ENCODE data around the gene CBR1.

CBR1 gene

DNA sequence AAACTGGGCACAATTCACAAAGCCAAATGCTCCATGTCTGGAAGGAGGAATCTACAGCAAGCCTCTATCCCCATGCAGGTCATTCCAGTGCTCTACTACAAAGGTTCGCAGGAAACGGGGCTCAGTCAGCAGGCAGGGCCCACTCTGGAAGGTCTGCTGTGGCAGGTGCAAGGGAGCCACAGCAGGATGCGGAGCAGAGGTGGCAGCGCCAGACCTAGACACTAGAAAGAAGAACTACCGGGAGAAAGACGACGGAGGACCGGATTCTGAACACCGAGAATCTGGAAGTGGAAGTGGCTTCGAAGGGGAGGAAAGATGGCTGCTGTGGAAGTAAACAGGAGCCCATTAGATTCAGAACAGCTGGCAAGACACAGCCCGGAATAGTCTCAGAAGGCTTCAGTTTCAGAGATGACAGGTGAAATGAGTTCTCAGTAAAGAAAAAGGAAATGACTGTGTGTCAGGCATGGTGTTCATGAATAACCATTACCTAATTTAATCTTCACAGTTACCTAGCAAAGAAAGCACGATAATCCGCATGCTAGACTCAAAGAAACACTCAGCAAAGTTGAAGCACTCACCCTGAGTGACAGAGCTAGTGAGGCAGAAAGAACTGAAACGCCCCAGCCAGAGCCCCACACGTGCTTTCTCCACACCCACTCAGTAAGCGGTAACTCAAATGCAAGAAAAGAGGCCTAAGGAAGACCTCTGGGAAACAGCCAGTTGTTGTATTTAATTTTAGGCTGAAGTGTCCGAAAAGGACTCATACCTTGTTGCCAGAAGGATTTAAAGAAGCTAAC is 30.9 kb upstream of the CBR1 start:
- H3K27ac Mint-ChIP-seq, result no peak overlapping the region

DNA sequence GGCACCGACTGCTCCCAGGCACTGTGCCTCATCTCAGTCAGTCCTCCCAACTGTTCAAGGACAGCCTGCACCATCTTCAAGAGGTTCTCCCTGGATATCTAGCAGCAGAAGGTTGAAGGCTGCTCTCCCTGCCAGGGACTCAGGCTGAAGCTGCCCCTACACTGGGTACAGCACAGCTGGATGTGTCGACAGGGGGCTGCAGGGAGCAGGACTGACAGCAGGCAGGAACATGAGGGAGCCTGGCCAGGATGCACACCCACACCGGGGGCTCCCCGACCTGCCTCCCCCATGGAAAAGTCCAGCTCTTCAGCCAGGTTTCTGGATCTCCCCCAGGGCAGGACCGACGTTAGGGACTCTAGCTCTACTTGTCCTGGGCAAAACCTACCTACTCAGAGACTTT is 30.0 kb upstream of the CBR1 start:
- H3K4me3 Mint-ChIP-seq, result no peak overlapping the region
- peaks cover 32% of the 10 kb centered on the region for H3K36me3 Mint-ChIP-seq (ENCODE audit: low read depth)
- no peak overlapping the region for H3K27ac Mint-ChIP-seq
- H3K4me1 Mint-ChIP-seq (ENCODE audit: low read depth), result no peaks in the 10 kb centered on the region
- no peaks in the 10 kb centered on the region for H3K27me3 Mint-ChIP-seq (ENCODE audit: low read depth)
- no peaks in the 10 kb centered on the region for H3K9me3 Mint-ChIP-seq

More for the DNA sequence above, 30.9 kb upstream of the CBR1 start:
- Mint-ChIP-seq H3K4me3 (no peak overlapping the region), H3K27me3 (ENCODE audit: low read depth) (no peaks in the 10 kb centered on the region), H3K36me3 (ENCODE audit: low read depth) (peaks cover 25% of the 10 kb centered on the region), H3K4me1 (ENCODE audit: low read depth) (no peaks in the 10 kb centered on the region), H3K9me3 (no peaks in the 10 kb centered on the region)

DNA sequence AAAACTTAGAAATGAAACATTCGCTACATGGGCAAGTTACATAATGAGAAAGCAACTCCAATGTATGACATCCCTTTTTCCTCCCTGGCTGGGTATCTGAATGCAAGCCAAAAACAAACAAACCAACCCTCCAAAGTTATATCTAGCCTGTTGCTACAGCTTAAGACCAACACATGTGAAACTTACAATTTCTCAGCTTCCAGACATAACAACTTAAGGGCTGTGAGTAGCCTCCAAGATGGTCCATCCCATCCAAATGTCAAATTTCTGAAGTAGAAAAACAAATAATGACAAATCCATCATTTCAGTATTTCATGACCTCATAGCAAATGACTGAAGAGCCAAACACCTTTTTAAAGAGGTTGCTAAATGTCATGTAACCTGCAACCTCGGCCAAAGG is 29.4 kb upstream of the CBR1 start:
- H3K27me3 Mint-ChIP-seq (ENCODE audit: low read depth), result no peaks in the 10 kb centered on the region
- peaks cover 31% of the 10 kb centered on the region for H3K36me3 Mint-ChIP-seq (ENCODE audit: low read depth)
- H3K4me1 Mint-ChIP-seq (ENCODE audit: low read depth), result no peaks in the 10 kb centered on the region
- no peaks in the 10 kb centered on the region for H3K9me3 Mint-ChIP-seq
- H3K27ac Mint-ChIP-seq, result no peak overlapping the region
- H3K4me3 Mint-ChIP-seq, result no peak overlapping the region

DNA sequence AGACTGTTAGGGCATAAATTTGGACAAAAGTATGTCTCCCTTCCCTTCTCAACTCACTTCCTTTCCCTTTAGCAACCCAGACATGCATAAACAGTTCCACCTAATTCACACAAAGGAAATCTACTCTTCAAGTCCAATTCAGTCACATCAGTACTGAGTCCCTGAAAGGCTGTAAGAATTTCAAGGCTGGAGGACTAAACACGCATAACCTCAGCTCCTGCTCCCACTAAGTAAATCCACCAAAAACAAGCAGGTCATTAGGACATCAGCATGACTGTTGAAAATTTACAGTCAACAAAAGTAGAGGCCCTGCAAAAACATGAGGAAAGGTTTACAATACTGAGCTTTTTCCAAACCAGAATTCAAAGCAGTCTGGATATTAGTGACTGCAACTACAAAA is 27.9 kb upstream of the CBR1 start:
- H3K36me3 Mint-ChIP-seq (ENCODE audit: low read depth), result peaks cover 31% of the 10 kb centered on the region

DNA sequence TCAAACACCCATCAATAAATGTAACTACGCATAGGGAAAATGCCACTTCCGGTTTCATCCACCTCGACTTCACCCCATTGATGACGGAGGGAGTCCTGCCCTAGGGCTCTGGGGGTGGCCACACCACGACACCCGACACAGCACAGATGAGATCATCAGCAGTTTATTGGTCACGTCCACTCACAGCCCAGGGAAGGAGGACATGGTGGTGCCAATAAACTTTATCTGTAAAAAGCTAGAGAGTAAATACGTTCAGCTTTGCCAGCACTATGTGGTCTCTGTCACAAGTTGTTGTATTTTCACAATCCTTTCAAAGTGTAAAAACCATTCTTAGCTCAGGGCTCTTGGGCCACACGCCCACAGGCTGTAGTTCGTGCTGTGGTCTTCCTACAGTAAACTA is 25.8 kb upstream of the CBR1 start:
- no peak overlapping the region for H3K4me3 Mint-ChIP-seq
- H3K27me3 Mint-ChIP-seq (ENCODE audit: low read depth), result no peaks in the 10 kb centered on the region
- H3K4me1 Mint-ChIP-seq (ENCODE audit: low read depth), result no peaks in the 10 kb centered on the region
- H3K9me3 Mint-ChIP-seq, result no peaks in the 10 kb centered on the region
- no peak overlapping the region for H3K27ac Mint-ChIP-seq
- H3K36me3 Mint-ChIP-seq (ENCODE audit: low read depth), result peaks cover 29% of the 10 kb centered on the region

More for the DNA sequence above, 27.9 kb upstream of the CBR1 start:
- Mint-ChIP-seq H3K27ac (no peak overlapping the region), H3K4me3 (no peak overlapping the region), H3K9me3 (no peaks in the 10 kb centered on the region), H3K27me3 (ENCODE audit: low read depth) (no peaks in the 10 kb centered on the region), H3K4me1 (ENCODE audit: low read depth) (no peaks in the 10 kb centered on the region)

DNA sequence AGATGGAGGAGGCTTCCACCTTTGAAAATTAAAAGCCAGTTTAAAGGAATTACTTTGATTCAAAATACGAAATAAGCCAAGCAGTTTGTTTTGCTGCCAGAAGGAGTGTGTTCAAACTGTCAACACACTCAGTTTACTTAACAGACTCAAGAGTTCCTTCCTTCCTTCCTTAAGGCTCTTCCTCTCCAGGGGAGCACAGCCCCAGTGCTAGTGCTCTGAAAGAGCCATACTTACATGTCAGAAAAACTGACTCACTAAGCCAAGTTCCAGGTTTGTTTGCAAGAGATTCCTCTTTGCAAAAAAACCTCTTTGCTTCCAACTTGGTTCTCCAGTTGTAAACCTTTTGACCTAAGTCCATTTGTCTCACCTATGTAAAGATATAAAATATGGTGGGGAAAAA is 23.8 kb upstream of the CBR1 start:
- H3K9me3 Mint-ChIP-seq, result no peaks in the 10 kb centered on the region
- no peak overlapping the region for H3K27ac Mint-ChIP-seq
- peaks cover 42% of the 10 kb centered on the region for H3K36me3 Mint-ChIP-seq (ENCODE audit: low read depth)

DNA sequence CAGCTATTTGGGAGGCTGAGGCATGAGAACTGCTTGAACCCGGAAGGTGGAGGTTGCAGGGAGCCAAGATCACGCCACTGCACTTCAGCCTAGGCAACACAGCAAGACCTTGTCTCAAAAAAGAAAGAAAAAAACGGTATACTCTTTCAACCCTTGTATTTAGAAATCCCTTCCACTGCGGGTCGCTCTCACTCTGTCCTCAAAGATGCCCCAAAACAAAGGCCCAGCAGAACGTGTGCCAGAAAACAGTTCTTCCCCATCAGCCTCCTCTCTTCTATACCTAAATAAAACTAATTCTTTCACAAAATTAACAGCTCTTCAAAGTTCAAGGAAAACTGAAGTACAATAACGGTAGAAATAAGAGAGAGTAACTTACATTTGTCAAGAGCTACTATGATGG is 22.7 kb upstream of the CBR1 start:
- no peak overlapping the region for H3K27ac Mint-ChIP-seq
- no peaks in the 10 kb centered on the region for H3K27me3 Mint-ChIP-seq (ENCODE audit: low read depth)
- no peak overlapping the region for H3K4me3 Mint-ChIP-seq
- H3K4me1 Mint-ChIP-seq (ENCODE audit: low read depth), result no peaks in the 10 kb centered on the region
- no peaks in the 10 kb centered on the region for H3K9me3 Mint-ChIP-seq
- peaks cover 44% of the 10 kb centered on the region for H3K36me3 Mint-ChIP-seq (ENCODE audit: low read depth)

More for the DNA sequence above, 23.8 kb upstream of the CBR1 start:
- no peak overlapping the region for H3K4me3 Mint-ChIP-seq
- no peaks in the 10 kb centered on the region for H3K4me1 Mint-ChIP-seq (ENCODE audit: low read depth)
- H3K27me3 Mint-ChIP-seq (ENCODE audit: low read depth), result no peaks in the 10 kb centered on the region

DNA sequence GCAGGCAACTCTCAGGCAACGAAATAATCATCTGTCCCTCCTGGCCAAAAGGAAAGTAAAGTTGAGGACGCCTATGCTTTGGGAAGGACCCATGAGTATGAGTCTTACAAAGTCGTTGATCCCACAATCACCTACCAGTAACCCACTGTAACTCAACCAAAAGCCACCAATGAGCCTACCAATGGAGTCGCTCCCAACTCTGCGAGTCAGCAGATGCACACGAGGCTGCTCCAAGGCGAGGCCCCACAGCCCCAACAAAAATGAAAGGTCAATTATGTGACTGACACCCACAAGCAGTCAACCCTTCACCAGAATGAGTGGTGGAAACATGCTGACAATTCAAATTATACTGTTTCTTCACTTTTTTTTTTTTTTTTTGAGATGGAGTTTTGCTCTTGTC is 21.5 kb upstream of the CBR1 start:
- Mint-ChIP-seq H3K4me1 (ENCODE audit: low read depth) (peaks cover 3% of the 10 kb centered on the region), H3K36me3 (ENCODE audit: low read depth) (peaks cover 44% of the 10 kb centered on the region), H3K9me3 (no peaks in the 10 kb centered on the region), H3K4me3 (no peak overlapping the region), H3K27ac (no peak overlapping the region), H3K27me3 (ENCODE audit: low read depth) (no peaks in the 10 kb centered on the region)

DNA sequence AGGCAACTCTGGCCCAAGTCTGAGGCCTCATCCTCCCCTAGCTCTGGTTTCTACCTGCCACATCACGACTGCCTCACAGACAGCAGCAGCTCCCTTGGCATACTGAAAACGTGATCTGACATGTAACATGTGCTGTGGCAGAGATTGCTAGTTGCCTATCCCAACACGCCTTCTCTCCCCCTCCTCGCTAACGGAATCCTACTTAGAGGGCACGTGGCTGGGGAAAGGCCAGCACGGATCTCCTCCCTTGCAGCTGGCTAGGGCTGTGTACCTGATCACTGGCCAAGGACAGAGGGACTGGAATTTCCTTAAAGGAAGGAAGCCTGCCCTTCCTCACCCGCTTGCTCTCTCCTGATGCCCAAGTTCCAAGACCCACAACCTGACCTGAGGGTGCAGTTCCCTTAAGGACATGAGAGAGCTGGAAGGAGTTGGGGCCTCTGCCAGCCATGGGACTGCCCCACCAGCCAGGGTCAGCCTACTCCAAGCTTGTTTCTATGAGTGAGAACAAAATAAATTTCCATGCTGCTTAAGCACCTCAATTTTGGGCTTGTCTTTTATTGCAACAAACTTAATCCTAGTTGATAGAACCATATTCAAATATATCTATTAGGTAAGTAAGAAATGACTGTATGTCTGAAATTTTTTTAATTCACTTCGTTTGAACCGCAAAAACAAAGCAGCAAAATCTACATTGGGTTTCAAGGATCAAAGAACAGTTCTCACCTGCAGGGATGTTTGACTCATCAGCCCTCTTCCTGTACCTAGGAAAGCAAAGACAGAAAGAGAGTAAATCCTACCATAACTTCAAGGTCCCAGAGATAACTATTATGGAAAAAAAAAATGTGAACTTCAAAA is 16.7 kb upstream of the CBR1 start:
- Mint-ChIP-seq H3K27ac (no peak overlapping the region), H3K27me3 (ENCODE audit: low read depth) (no peaks in the 10 kb centered on the region), H3K36me3 (ENCODE audit: low read depth) (peaks cover 45% of the 10 kb centered on the region)

DNA sequence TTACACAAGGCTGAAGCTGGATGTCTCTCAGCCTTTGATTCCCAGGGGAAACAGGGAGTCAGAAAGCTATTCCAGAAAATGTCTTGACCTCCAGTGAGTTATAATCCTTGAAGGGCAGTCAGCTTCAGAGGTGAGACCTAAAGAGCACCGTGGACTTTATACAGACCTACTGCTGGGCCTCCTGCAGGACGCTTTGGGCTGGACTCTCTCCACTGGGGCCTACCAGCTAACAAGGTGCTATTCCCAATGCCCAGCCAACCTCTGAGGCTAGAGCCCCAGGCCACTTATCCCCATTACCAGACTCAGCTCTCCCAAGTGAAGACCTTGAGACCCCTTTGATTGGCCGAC is 16.1 kb upstream of the CBR1 start:
- Mint-ChIP-seq H3K9me3 (no peaks in the 10 kb centered on the region), H3K36me3 (ENCODE audit: low read depth) (peaks cover 44% of the 10 kb centered on the region), H3K27ac (no peak overlapping the region)

More for the DNA sequence above, 16.7 kb upstream of the CBR1 start:
- Mint-ChIP-seq H3K4me1 (ENCODE audit: low read depth) (peaks cover 20% of the 10 kb centered on the region), H3K4me3 (no peak overlapping the region), H3K9me3 (no peaks in the 10 kb centered on the region)

DNA sequence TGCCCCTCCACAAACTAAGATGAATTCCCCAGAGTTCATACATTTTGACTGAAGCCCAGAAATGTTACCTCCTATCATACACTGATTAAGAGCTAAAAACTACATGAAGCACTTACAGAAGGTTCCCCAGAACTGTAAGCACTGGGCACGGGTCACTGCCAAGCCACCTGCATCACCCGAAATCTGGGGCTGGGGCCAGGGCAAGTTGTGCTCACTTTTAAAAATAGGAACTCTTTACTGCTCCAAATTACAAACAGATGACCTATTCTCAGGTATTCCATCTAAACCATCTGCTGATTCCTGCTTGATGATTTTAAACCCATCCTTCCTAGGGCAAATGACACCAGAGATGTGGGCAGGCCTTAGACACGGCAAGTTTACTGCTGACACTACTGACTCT is 14.3 kb upstream of the CBR1 start:
- peaks cover 34% of the 10 kb centered on the region for H3K36me3 Mint-ChIP-seq (ENCODE audit: low read depth)
- H3K27ac Mint-ChIP-seq, result no peak overlapping the region
- H3K27me3 Mint-ChIP-seq (ENCODE audit: low read depth), result no peaks in the 10 kb centered on the region
- H3K9me3 Mint-ChIP-seq, result no peaks in the 10 kb centered on the region
- peaks cover 24% of the 10 kb centered on the region for H3K4me1 Mint-ChIP-seq (ENCODE audit: low read depth)
- no peak overlapping the region for H3K4me3 Mint-ChIP-seq

More for the DNA sequence above, 16.1 kb upstream of the CBR1 start:
- Mint-ChIP-seq H3K27me3 (ENCODE audit: low read depth) (no peaks in the 10 kb centered on the region), H3K4me1 (ENCODE audit: low read depth) (peaks cover 22% of the 10 kb centered on the region), H3K4me3 (no peak overlapping the region)

DNA sequence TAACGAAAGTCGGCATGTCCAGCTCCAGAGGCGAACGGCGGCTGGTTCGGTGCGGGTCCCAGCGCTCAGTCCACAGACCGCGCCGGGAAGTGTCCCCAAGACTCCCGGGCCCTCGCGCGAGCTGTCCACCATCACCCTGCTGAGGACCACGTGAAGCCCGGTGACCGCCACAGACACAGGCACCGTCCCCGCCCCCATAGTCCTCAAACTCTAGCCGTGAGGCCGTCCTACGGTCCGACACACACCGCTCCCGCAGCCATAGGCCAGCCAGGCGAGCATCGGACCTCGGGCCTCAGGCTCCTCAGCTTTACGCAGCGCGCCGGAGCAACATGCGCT is 10.0 kb upstream of the CBR1 start:
- peaks cover 27% of the 10 kb centered on the region for H3K4me1 Mint-ChIP-seq (ENCODE audit: low read depth)
- no peaks in the 10 kb centered on the region for H3K27me3 Mint-ChIP-seq (ENCODE audit: low read depth)
- H3K27ac Mint-ChIP-seq, result peak overlapping the region; percentile 97

DNA sequence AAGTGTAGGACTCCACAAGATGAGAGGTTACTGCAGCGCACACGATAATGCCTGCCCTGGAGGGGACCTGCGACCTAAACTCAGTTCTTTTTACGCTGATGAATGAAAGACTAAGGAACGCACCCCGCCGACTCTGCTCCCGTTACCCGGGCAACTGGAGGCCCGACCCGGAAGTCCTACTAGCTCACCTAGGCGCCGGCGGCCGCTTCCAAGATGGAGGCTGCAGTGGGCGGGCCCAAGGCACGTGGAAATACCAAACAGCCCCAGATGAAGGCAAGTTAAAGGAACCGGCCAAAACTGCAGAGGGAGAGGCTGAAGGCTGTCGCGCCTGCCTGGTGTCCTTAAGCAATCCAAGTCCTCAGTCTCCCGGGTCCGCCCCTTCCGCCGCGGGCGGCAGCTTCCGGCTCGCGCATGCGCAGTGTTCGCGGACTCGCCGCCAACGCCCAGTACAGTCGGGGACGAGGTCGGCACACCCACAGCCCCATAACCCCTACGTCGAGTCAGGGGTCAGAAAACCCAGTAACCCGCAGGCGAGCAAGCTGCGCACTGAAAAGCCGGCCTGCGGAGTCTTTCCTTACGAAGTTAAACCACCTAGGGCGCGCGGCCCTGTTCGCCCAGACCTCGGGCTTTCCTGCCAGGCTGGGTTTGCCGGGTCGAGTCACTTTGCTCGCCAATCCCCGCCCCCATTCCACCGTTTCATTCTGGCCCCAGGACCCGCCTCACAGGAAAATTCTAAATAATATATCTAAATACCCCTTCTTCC is 9.5 kb upstream of the CBR1 start, which contains the start of gene SETD4:
Gene SETD4 (minus strand): TSS at position 368 of the 763 bp plus-strand sequence. CDS start 1,638 bp downstream, outside the sequence.
- no peaks in the 10 kb centered on the region for H3K27me3 Mint-ChIP-seq (ENCODE audit: low read depth)
- peak within 1 kb of the TSS; percentile 97 for H3K27ac Mint-ChIP-seq
- H3K4me1 Mint-ChIP-seq (ENCODE audit: low read depth), result peaks cover 22% of the 10 kb centered on the region

More for the DNA sequence above, 10.0 kb upstream of the CBR1 start:
- no peaks in the 10 kb centered on the region for H3K9me3 Mint-ChIP-seq
- H3K4me3 Mint-ChIP-seq, result peak overlapping the region; percentile 92
- peaks cover 22% of the 10 kb centered on the region for H3K36me3 Mint-ChIP-seq (ENCODE audit: low read depth)

DNA sequence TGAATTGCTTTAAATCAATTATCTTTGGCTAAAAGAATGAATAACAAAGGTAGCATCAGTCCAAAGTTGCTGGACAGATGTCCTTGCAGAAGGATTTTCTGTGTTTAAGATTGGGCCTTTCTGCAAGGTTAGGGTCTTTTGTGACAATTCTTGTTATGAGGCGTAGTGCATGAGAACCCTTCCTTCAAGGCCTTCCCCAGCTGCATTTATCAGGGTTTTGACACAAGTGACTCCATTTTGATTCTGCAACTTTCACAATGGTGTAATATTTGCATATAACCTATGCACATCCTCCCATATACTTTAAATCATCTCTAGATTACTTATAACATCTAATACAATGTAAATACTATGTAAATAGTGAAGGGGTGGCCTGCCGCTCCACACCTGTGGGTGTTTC is 8.4 kb upstream of the CBR1 start:
- Mint-ChIP-seq H3K27me3 (ENCODE audit: low read depth) (no peaks in the 10 kb centered on the region), H3K4me1 (ENCODE audit: low read depth) (peaks cover 23% of the 10 kb centered on the region), H3K4me3 (peak overlapping the region; percentile 92), H3K27ac (no peak overlapping the region), H3K9me3 (no peaks in the 10 kb centered on the region), H3K36me3 (ENCODE audit: low read depth) (peaks cover 10% of the 10 kb centered on the region)

More for the DNA sequence above, 9.5 kb upstream of the CBR1 start, which contains the start of gene SETD4:
- peaks cover 17% of the 10 kb centered on the region for H3K36me3 Mint-ChIP-seq (ENCODE audit: low read depth)
- peak within 1 kb of the TSS; percentile 92 for H3K4me3 Mint-ChIP-seq
- H3K9me3 Mint-ChIP-seq, result no peaks in the 10 kb centered on the region
